Peyer's patch (tissue), 4 donors: ENCODE results near the gene URGCP. TPM values are rescaled to one million over a fixed set of nuclear protein-coding genes. Genes with fewer than 3 reads are reported as not detected.
"Not testable (repeated sequence)": the region's sequence is repeated elsewhere in the genome, so short reads cannot be mapped to it uniquely, and the experiment has no call there.

ENCODE experiments used
- DNase-seq, 3 donors: peaks; one replicate each; pipeline ENCODE4 v3.0.0-alpha.2; 2017 to 2019
- H3K27ac ChIP-seq, 4 donors: fragments of 200-600 bp; sonication (generic); one replicate each; pipeline ENCODE4 v1.5.1; 2016 to 2019
- H3K27me3 ChIP-seq, 2 donors: fragments of 200-600 bp; sonication (generic); one replicate each; pipeline ENCODE4 v1.5.1; 2019
- H3K36me3 ChIP-seq, 3 donors: fragments of 200-600 bp; sonication (generic); one replicate each; pipeline ENCODE4 v1.5.1; 2016 to 2019
- H3K4me1 ChIP-seq, 4 donors: fragments of 200-600 bp; sonication (generic); one replicate each; pipeline ENCODE4 v1.5.1; 2016 to 2019
- H3K4me3 ChIP-seq, 4 donors: fragments of 200-600 bp; sonication (generic); 1 replicate in 3 of 4; 2 replicates in 1 of 4; pipeline ENCODE4 v1.5.1; 2016 to 2019; ENCODE audit warnings: mild to moderate bottlenecking in 1 of 4
- H3K9me3 ChIP-seq, 4 donors: fragments of 200-600 bp; sonication (generic); one replicate each; pipeline ENCODE4 v1.5.1; 2016 to 2019; ENCODE audit warnings: mild to moderate bottlenecking in 1 of 4
- POLR2A ChIP-seq, 2 donors: fragments of 450-650 bp; IDR thresholded peaks; one replicate each; pipeline ENCODE4 v1.5.1; 2017; ENCODE audit warnings: antibody characterized with exemption in 2 of 2, mild to moderate bottlenecking in 2 of 2, moderate library complexity in 2 of 2
- total RNA-seq, 4 donors: library from RNA; depleted of rRNA; stranded (reverse); fragments of >200 nt; gene quantifications; one replicate each; pipeline ENCODE4 v1.1.0, GENCODE V29; 2016
- TF ChIP-seq, protein P1 (sequence below), 6 experiments: fragments of 450-650 bp in 4 of 6; fragments of 200-600 bp in 2 of 6; sonication (generic) in 1 of 6; IDR thresholded peaks; one replicate each; pipeline ENCODE4 v1.5.1; 2017 to 2019; ENCODE audit warnings: antibody characterized with exemption in 6 of 6, mild to moderate bottlenecking in 3 of 6, moderate library complexity in 1 of 6

Gene URGCP
- total RNA-seq, 4 donors from 2014 or later, result 43.7 to 91.0 (median 80.3) TPM

DNA sequence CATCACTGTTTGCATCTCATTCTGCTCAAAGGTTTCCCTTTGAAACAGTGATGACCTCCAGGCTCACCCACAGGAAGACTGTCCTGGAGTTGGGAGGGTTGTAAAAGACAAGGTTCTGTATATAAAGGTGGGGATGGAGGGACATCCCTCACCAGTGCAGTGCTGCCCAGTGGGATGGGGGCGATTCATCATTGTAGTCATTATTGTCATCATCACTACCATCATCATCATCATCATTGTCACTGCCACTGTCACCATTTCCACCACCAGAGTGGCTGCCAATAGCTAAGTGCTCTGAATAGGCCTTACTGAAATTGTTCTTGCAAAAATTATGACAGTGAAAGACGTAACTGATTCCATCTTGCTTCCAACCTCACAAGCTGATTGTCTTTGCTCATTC, 61.7 kb downstream of the URGCP start:
- Histone ChIP-seq H3K36me3 (no peaks in the 10 kb centered on the region), H3K4me1 (no peaks in the 10 kb centered on the region), H3K4me3 (no peak overlapping the region), H3K27me3 (no peaks in the 10 kb centered on the region), H3K27ac (no peak overlapping the region), H3K9me3 (no peaks in the 10 kb centered on the region)
- DNase-seq, result peak in 1 of 3 donors; percentile 6
- no peak for TF ChIP-seq POLR2A (IDR thresholded peaks at IDR 0.05)
- TF ChIP-seq, protein P1, sequence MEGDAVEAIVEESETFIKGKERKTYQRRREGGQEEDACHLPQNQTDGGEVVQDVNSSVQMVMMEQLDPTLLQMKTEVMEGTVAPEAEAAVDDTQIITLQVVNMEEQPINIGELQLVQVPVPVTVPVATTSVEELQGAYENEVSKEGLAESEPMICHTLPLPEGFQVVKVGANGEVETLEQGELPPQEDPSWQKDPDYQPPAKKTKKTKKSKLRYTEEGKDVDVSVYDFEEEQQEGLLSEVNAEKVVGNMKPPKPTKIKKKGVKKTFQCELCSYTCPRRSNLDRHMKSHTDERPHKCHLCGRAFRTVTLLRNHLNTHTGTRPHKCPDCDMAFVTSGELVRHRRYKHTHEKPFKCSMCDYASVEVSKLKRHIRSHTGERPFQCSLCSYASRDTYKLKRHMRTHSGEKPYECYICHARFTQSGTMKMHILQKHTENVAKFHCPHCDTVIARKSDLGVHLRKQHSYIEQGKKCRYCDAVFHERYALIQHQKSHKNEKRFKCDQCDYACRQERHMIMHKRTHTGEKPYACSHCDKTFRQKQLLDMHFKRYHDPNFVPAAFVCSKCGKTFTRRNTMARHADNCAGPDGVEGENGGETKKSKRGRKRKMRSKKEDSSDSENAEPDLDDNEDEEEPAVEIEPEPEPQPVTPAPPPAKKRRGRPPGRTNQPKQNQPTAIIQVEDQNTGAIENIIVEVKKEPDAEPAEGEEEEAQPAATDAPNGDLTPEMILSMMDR (IDR thresholded peaks at IDR 0.05), result no peak

DNA sequence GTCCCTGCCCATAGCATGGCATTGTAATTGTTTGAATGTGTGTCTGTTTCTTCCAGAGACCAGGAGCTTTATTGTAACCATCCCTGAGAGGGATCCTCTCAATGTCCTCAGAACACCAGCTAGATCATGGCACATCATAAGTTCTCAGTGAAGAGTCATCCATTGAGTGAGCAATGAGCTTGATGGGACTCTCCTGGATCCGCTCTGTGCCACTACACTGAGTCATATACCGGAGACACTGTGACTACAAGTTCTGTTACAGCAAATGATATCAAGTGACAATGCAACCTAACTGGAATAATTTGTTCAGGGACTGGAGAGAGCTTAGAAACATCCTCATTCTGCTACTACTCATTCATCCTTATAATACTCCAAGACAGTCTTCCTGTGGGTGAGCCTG, 62.1 kb downstream of the URGCP start:
- H3K36me3 ChIP-seq, result no peaks in the 10 kb centered on the region
- no peak overlapping the region for H3K27ac ChIP-seq
- TF ChIP-seq, protein P1 (IDR thresholded peaks at IDR 0.05), result no peak
- no peak for TF ChIP-seq POLR2A (IDR thresholded peaks at IDR 0.05)
- no peaks in the 10 kb centered on the region for H3K27me3 ChIP-seq
- no peaks in the 10 kb centered on the region for H3K9me3 ChIP-seq
- DNase-seq, result peak in 1 of 3 donors; percentile 13
- no peak overlapping the region for H3K4me3 ChIP-seq
- no peaks in the 10 kb centered on the region for H3K4me1 ChIP-seq

DNA sequence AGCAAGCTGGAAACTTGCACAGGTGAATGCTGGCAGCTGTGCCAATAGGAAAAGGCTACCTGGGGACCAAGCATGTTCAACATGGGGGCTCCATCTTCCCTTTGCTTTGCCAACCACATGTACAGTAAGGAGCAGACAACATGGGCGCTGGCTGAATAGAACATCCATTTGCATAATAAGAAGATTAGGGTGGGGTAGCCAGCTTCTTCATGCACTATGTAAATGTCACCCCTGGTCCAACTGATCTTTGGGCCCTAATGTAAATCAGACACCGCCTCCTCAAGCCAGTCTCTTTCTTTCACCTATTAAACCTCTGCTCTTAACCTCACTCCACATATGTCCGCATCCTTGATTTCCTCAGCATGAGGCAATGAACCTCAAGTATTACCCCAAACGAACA, 63.1 kb downstream of the URGCP start:
- Histone ChIP-seq H3K27ac (no peak overlapping the region), H3K27me3 (no peaks in the 10 kb centered on the region), H3K36me3 (no peaks in the 10 kb centered on the region), H3K9me3 (no peaks in the 10 kb centered on the region), H3K4me1 (no peaks in the 10 kb centered on the region), H3K4me3 (no peak overlapping the region)
- TF ChIP-seq, protein P1 (IDR thresholded peaks at IDR 0.05), result no peak
- TF ChIP-seq POLR2A (IDR thresholded peaks at IDR 0.05), result no peak
- no peak for DNase-seq

DNA sequence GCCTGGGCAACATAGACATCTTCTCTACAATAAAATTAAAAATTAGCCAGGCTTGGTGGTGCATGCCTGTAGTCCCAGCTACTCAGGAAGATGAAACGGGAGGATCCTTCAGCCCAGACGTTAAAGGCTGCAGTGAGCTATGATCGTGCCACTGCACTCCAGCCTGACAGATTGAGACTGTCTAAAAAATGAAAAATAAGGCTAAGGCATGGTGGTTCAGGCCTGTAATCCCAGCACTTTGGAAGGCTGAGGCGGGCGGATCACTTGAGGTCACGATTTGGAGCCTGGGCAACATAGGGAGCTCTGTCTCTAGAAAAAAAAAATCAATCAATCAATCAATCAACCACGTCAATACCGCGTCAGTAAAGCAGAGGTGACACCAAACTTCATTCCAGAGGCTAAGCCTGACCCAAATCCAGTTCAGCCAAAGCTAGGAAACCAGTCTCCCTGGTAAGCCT, 68.2 kb downstream of the URGCP start:
- TF ChIP-seq, protein P1 (IDR thresholded peaks at IDR 0.05), result no peak
- no peak for TF ChIP-seq POLR2A (IDR thresholded peaks at IDR 0.05)
- Histone ChIP-seq H3K4me3 (no peak overlapping the region), H3K36me3 (no peaks in the 10 kb centered on the region), H3K4me1 (peaks cover 0 to 4% (median 0%) of the 10 kb centered on the region in 4 donors), H3K27ac (no peak overlapping the region), H3K9me3 (no peaks in the 10 kb centered on the region), H3K27me3 (no peaks in the 10 kb centered on the region)
- DNase-seq, result no peak

DNA sequence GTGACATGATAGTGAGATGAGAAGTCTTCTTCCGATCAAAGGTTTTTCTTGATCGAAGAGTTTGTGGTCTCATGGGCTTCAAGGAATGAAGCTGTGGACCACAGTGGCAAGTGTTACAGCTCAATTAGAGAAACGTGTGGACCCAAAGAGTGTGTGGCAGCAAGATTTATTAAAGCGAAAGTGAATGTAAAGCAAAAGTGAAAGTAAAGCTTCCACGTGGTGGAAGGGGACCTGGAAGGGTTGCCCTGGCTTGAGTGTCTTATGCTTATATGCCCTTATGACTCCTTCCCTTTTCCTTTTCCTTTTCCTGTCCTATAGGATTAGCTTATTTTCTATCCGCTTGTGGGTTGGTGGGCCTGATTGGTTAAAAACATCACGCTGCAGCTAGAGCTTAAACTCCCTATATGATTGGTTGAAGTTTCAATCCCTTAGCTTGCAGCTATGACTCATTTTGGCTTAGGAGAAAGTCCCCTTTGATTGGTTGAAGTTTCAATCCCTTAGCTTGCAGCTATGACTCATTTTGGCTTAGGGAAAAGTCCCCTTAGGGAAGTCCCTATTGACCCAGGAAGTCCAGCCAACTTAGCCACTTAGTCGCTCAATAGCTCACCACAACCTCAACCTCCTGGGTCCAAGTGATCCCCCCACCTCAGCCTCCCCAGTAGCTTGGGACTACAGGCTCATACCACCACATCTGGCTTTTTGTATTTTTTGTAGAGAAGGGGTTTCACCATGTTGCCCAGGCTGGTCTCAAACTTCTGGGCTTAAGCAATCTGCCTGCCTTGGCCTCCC, 71.7 kb downstream of the URGCP start:
- H3K4me3 ChIP-seq, result peak overlapping the region; percentile 27 to 37 (median 32)
- peak in 1 of 3 donors; percentile 24 for DNase-seq

DNA sequence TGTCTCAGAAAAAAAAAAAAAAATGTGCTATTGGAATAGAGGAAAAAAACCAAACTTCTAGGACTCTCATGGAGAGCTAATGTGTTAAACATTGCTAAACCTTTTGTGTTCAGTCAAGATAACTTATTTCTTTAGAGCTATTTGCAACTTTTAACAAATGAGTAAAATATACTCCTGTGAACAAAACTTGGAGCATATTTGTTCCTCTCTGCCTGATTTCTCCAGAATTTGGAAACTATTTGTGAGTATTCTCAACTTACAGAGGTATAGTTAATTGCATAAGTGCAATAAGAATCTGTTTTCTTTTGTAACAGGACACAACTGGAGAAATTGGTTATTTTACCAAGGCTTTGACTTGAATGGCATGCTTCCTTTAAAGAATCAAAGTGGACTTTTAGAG, 75.5 kb downstream of the URGCP start:
- H3K4me3 ChIP-seq, H3K36me3 ChIP-seq: not testable (repeated sequence)

More for the DNA sequence above, 71.7 kb downstream of the URGCP start:
- H3K36me3 ChIP-seq, result no peaks in the 10 kb centered on the region
- peaks cover 0 to 4% (median 0%) of the 10 kb centered on the region in 4 donors for H3K4me1 ChIP-seq
- peak overlapping the region in 2 of 4 donors; percentile 12 to 28 for H3K27ac ChIP-seq
- TF ChIP-seq POLR2A (IDR thresholded peaks at IDR 0.05), result no peak
- TF ChIP-seq, protein P1 (IDR thresholded peaks at IDR 0.05), result no peak
- H3K27me3 ChIP-seq, result no peaks in the 10 kb centered on the region
- H3K9me3 ChIP-seq, result peaks cover 0 to 4% (median 0%) of the 10 kb centered on the region in 4 donors

More for the DNA sequence above, 75.5 kb downstream of the URGCP start:
- not testable (repeated sequence) for H3K9me3 ChIP-seq, H3K27me3 ChIP-seq, DNase-seq, H3K4me1 ChIP-seq, H3K27ac ChIP-seq
